Astrocyte (in vitro differentiated cells and primary cell): Measurements from ENCODE around the gene PPBP. TPM values are rescaled to one million over a fixed set of nuclear protein-coding genes. Genes with fewer than 3 reads are reported as not detected.

Source experiments
- DNase-seq: peaks from one replicate; pipeline ENCODE4 v3.0.0-alpha.2; 2010; ENCODE audit warnings: low read depth
- FAIRE-seq: peaks from 2 replicates; lab custom pipeline; 2011; peaks lifted over from hg19 to GRCh38; lab: Jason Lieb, UNC
- H2AFZ ChIP-seq: 2 replicates; pipeline ENCODE4 v1.6.0; 2012; ENCODE audit warnings: low read depth, low read length, inconsistent platforms
- H3K27ac ChIP-seq: 2 replicates; pipeline ENCODE4 v1.5.1; 2011; ENCODE audit warnings: low read depth, low read length, inconsistent platforms
- H3K27me3 ChIP-seq: 2 replicates; pipeline ENCODE4 v1.6.0; 2011; ENCODE audit warnings: low read length, inconsistent platforms; ENCODE audit not compliant: insufficient read depth
- H3K36me3 ChIP-seq: 2 replicates; pipeline ENCODE4 v1.5.1; 2011; ENCODE audit warnings: low read length, inconsistent platforms; ENCODE audit not compliant: insufficient read depth
- H3K4me1 ChIP-seq: 2 replicates; pipeline ENCODE4 v1.5.1; 2011; ENCODE audit warnings: low read length, inconsistent platforms; ENCODE audit not compliant: insufficient read depth
- H3K4me2 ChIP-seq: 2 replicates; pipeline ENCODE4 v1.6.0; 2012; ENCODE audit warnings: low read length, inconsistent platforms
- H3K4me3 ChIP-seq: 2 replicates; pipeline ENCODE4 v1.5.1; 2011; ENCODE audit warnings: low read depth, mild to moderate bottlenecking, low read length, inconsistent platforms; ENCODE audit not compliant: insufficient read depth
- H3K79me2 ChIP-seq: 2 replicates; pipeline ENCODE4 v1.6.0; 2012; ENCODE audit warnings: mild to moderate bottlenecking, low read length, inconsistent platforms; ENCODE audit not compliant: insufficient read depth
- H3K9ac ChIP-seq: 2 replicates; pipeline ENCODE4 v1.6.0; 2012; ENCODE audit warnings: mild to moderate bottlenecking, low read length, inconsistent platforms
- H3K9me3 ChIP-seq: 2 replicates; pipeline ENCODE4 v1.5.1; 2012; ENCODE audit warnings: low read depth, mild to moderate bottlenecking, low read length, inconsistent platforms; ENCODE audit not compliant: insufficient read depth
- H4K20me1 ChIP-seq: 2 replicates; pipeline ENCODE4 v1.6.0; 2012; ENCODE audit warnings: low read length, inconsistent platforms; ENCODE audit not compliant: insufficient read depth
- H3K27ac Mint-ChIP-seq: one replicate; pipeline ENCODE4 v1.8.0; 2021; ENCODE audit warnings: mild to moderate bottlenecking, mixed read lengths; ENCODE audit not compliant: unreplicated experiment
- H3K27me3 Mint-ChIP-seq: one replicate; pipeline ENCODE4 v1.8.0; 2021; ENCODE audit warnings: low read depth, mixed read lengths; ENCODE audit not compliant: unreplicated experiment
- H3K36me3 Mint-ChIP-seq: one replicate; pipeline ENCODE4 v1.8.0; 2021; ENCODE audit warnings: low read depth, mixed read lengths; ENCODE audit not compliant: unreplicated experiment
- H3K4me1 Mint-ChIP-seq: one replicate; pipeline ENCODE4 v1.8.0; 2021; ENCODE audit warnings: low read depth, mixed read lengths; ENCODE audit not compliant: unreplicated experiment
- H3K4me3 Mint-ChIP-seq: one replicate; pipeline ENCODE4 v1.8.0; 2021; ENCODE audit warnings: mild to moderate bottlenecking, moderate library complexity, mixed read lengths; ENCODE audit not compliant: unreplicated experiment
- H3K9me3 Mint-ChIP-seq: one replicate; pipeline ENCODE4 v1.8.0; 2021; ENCODE audit warnings: mild to moderate bottlenecking, mixed read lengths; ENCODE audit not compliant: unreplicated experiment
- EZH2 ChIP-seq: IDR thresholded peaks from 2 replicates; pipeline ENCODE4 v1.6.1; 2012; ENCODE audit warnings: mild to moderate bottlenecking, low read length, inconsistent platforms; ENCODE audit not compliant: insufficient read depth
- total RNA-seq: library from RNA; stranded (reverse); gene quantifications from 2 replicates; pipeline ENCODE4 v1.2.1, GENCODE V29; 2021
- TF ChIP-seq, protein P1 (sequence below): IDR thresholded peaks from 2 replicates; pipeline ENCODE4 v1.5.1; 2011; ENCODE audit warnings: low read depth, mild to moderate bottlenecking, inconsistent platforms, low read length, moderate library complexity; ENCODE audit not compliant: insufficient read depth

PPBP gene
- total RNA-seq, 1 donor from 2014 or later = not detected

DNA sequence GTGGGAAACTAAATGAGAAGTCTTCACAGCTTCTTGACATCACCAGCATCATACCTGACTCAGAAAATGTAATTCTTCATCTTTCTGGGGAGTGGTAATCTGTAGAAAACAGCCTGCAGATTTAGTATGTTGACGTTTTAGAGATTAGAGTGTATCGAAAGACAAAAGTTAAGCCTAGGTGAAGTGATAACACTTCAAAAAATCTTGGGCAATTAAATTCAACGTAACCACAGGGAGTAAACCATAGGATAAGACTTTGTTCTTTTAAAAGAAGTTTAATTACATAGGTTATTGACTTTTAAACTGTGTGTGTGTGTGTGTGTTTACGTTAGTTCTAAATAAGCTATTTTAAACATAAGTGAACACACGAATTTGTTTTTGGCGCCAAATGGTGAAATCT is 12.3 kb upstream of the PPBP start:
- Mint-ChIP-seq H3K27me3 (peaks cover 7% of the 10 kb centered on the region), H3K4me3 (no peak overlapping the region), H3K36me3 (no peaks in the 10 kb centered on the region), H3K4me1 (peaks cover 2% of the 10 kb centered on the region), H3K9me3 (peaks cover 5% of the 10 kb centered on the region), H3K27ac (no peak overlapping the region)
- H3K27me3 ChIP-seq = peaks cover 8% of the 10 kb centered on the region
- no peak for TF ChIP-seq EZH2
- TF ChIP-seq, protein P1, sequence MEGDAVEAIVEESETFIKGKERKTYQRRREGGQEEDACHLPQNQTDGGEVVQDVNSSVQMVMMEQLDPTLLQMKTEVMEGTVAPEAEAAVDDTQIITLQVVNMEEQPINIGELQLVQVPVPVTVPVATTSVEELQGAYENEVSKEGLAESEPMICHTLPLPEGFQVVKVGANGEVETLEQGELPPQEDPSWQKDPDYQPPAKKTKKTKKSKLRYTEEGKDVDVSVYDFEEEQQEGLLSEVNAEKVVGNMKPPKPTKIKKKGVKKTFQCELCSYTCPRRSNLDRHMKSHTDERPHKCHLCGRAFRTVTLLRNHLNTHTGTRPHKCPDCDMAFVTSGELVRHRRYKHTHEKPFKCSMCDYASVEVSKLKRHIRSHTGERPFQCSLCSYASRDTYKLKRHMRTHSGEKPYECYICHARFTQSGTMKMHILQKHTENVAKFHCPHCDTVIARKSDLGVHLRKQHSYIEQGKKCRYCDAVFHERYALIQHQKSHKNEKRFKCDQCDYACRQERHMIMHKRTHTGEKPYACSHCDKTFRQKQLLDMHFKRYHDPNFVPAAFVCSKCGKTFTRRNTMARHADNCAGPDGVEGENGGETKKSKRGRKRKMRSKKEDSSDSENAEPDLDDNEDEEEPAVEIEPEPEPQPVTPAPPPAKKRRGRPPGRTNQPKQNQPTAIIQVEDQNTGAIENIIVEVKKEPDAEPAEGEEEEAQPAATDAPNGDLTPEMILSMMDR = no peak
- FAIRE-seq (no peak), DNase-seq (no peak)
- no peak overlapping the region for H2AFZ ChIP-seq
- H4K20me1 ChIP-seq = no peaks in the 10 kb centered on the region
- H3K9me3 ChIP-seq = no peaks in the 10 kb centered on the region
- no peak overlapping the region for H3K4me3 ChIP-seq
- no peaks in the 10 kb centered on the region for H3K79me2 ChIP-seq
- H3K27ac ChIP-seq = no peak overlapping the region
- H3K36me3 ChIP-seq = no peaks in the 10 kb centered on the region
- H3K4me2 ChIP-seq = no peak overlapping the region
- H3K9ac ChIP-seq = no peak overlapping the region
- H3K4me1 ChIP-seq = peaks cover 11% of the 10 kb centered on the region

- Mint-ChIP-seq H3K27ac (no peak within 1 kb of the TSS), H3K9me3 (peaks cover 5% of the 10 kb centered on the region), H3K4me1 (no peaks in the 10 kb centered on the region), H3K27me3 (peaks cover 10% of the 10 kb centered on the region), H3K4me3 (peak within 1 kb of the TSS; percentile 45), H3K36me3 (no peaks in the 10 kb centered on the region)
- Histone ChIP-seq H3K9ac (peak within 1 kb of the TSS; percentile 45), H3K36me3 (no peaks in the 10 kb centered on the region), H3K27ac (no peak within 1 kb of the TSS), H3K9me3 (no peaks in the 10 kb centered on the region), H3K4me2 (peak within 1 kb of the TSS; percentile 94), H3K79me2 (no peaks in the 10 kb centered on the region), H2AFZ (peak within 1 kb of the TSS; percentile 91), H3K4me1 (peaks cover 11% of the 10 kb centered on the region), H4K20me1 (no peaks in the 10 kb centered on the region), H3K4me3 (peak within 1 kb of the TSS; percentile 53), H3K27me3 (peaks cover 8% of the 10 kb centered on the region)
- no peak for TF ChIP-seq EZH2
- TF ChIP-seq, protein P1 = no peak
- FAIRE-seq = no peak
- DNase-seq = peak; percentile 39
Measured at GRCh38 chr4:73998040-73999011, 10.3 kb upstream of the PPBP start, which contains the start of gene CXCL5. Gene CXCL5, minus strand, starts transcription at chr4:73998677. Its CDS starts 96 bp downstream, at chr4:73998581.

DNA sequence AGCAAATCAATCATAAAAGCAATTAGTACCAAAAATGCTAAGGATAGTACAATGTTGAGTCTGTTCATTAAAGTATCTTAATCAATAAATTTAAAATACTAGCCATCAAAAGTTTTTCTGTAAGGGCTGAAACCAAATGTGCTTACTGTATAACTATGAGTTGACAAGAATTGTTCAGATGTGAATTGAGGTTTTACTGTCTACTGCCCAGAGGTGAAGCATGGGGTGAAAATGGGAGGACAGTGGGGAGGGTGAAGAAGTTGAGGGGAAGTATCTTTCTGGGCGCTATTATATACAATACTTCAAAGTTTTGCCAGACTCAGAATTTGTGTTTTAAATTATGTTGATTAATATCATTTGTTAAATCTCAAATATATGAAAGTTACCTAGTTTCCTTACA is 4.1 kb upstream of the PPBP start:
- Mint-ChIP-seq H3K36me3 (no peaks in the 10 kb centered on the region), H3K9me3 (no peaks in the 10 kb centered on the region), H3K27ac (no peak overlapping the region), H3K4me3 (no peak overlapping the region), H3K4me1 (no peaks in the 10 kb centered on the region), H3K27me3 (peaks cover 3% of the 10 kb centered on the region)
- H3K4me1 ChIP-seq = no peaks in the 10 kb centered on the region
- H3K27ac ChIP-seq = no peak overlapping the region
- no peak overlapping the region for H3K9ac ChIP-seq
- no peaks in the 10 kb centered on the region for H3K27me3 ChIP-seq
- no peak overlapping the region for H3K4me2 ChIP-seq
- FAIRE-seq (no peak), DNase-seq (no peak)
- no peaks in the 10 kb centered on the region for H3K36me3 ChIP-seq
- no peaks in the 10 kb centered on the region for H3K79me2 ChIP-seq
- no peak overlapping the region for H2AFZ ChIP-seq
- no peaks in the 10 kb centered on the region for H4K20me1 ChIP-seq
- H3K9me3 ChIP-seq = no peaks in the 10 kb centered on the region
- TF ChIP-seq, protein P1 = no peak
- TF ChIP-seq EZH2 = no peak
- H3K4me3 ChIP-seq = no peak overlapping the region
